ENCODE measurements around the gene SLC12A3.

SLC12A3 gene

DNA sequence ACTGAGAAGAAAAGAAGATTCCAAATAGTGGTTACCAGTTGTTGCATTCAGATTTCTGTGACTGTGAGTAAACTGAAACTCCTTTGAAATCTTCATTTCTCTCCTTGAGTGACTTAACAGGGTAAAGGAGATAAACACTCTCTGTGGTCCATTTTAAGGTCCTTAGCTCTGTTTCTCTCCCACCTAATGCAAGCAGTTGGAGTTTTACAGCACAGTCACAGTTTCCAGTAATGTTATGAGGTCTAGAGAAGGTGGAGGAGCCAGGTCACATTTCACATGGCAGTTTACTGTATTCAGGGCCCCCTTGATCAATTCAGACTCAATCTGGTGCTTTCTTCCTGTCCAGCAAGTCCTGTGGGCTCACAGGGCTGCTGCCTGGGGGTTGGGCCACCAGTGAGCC, 32.2 kb upstream of the SLC12A3 start:
- Histone ChIP-seq H3K9me3 (ENCODE audit: control insufficient read depth in 2 of 2, low read length in 2 of 2) (no peaks in the 10 kb centered on the region), H3K4me1 (ENCODE audit: control insufficient read depth in 2 of 2, insufficient read depth in 2 of 2, low read length in 2 of 2) (no peaks in the 10 kb centered on the region), H3K4me3 (ENCODE audit: low read length in 2 of 2) (no peak overlapping the region), H3K27me3 (ENCODE audit: control insufficient read depth in 2 of 2, insufficient read depth in 2 of 2, low read length in 2 of 2) (no peaks in the 10 kb centered on the region), H3K27ac (ENCODE audit: low read depth in 2 of 2, low read length in 2 of 2) (no peak overlapping the region), H3K36me3 (ENCODE audit: control insufficient read depth in 2 of 2, insufficient read depth in 2 of 2, low read length in 2 of 2) (peaks cover 48 to 59% of the 10 kb centered on the region in 2 donors), H3K9ac (ENCODE audit: low read depth in 1 of 2, low read length in 2 of 2) (no peak overlapping the region)

DNA sequence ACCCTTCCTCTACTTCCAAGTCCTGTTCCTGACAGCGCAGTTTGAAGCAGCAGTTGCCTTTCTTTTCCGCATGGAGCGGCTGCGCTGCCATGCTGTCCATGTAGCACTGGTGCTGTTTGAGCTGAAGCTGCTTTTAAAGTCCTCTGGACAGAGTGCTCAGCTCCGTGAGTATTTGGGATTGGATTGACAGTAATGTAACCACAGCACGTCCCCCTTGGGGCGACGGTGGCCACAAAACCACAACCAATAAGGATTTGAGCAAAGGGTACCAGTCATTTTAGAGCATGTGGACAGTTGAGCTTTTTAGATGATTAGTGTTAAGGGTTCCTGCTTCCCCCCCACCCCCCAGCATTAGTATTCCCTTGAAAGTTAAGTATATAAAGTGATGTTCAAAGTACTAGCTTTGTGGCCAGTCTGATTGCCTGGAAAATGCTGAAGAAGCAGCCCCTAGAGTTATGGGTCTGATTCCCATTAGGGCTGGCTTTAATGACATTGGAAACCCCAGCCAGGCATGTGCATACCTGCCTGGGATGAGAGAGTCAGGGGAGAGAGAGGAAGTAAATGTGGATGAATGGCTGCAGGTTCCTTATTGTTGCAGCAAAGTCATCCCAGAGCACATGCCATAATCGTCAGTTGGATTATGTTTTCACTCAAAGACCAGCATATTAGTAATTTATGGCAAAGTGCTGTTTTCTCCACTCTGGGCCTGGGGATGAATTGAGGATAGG, 31.6 kb upstream of the SLC12A3 start:
- Histone ChIP-seq H3K27me3 (ENCODE audit: control insufficient read depth in 2 of 2, insufficient read depth in 2 of 2, low read length in 2 of 2) (no peaks in the 10 kb centered on the region), H3K4me3 (ENCODE audit: low read length in 2 of 2) (no peak overlapping the region), H3K9ac (ENCODE audit: low read depth in 1 of 2, low read length in 2 of 2) (no peak overlapping the region), H3K36me3 (ENCODE audit: control insufficient read depth in 2 of 2, insufficient read depth in 2 of 2, low read length in 2 of 2) (peaks cover 53 to 65% of the 10 kb centered on the region in 2 donors), H3K4me1 (ENCODE audit: control insufficient read depth in 2 of 2, insufficient read depth in 2 of 2, low read length in 2 of 2) (no peaks in the 10 kb centered on the region), H3K27ac (ENCODE audit: low read depth in 2 of 2, low read length in 2 of 2) (no peak overlapping the region), H3K9me3 (ENCODE audit: control insufficient read depth in 2 of 2, low read length in 2 of 2) (no peaks in the 10 kb centered on the region)

- Histone ChIP-seq H3K9me3 (ENCODE audit: control insufficient read depth in 2 of 2, low read length in 2 of 2) (no peaks in the 10 kb centered on the region), H3K36me3 (ENCODE audit: control insufficient read depth in 2 of 2, insufficient read depth in 2 of 2, low read length in 2 of 2) (peaks cover 53 to 62% of the 10 kb centered on the region in 2 donors), H3K27me3 (ENCODE audit: control insufficient read depth in 2 of 2, insufficient read depth in 2 of 2, low read length in 2 of 2) (no peaks in the 10 kb centered on the region), H3K4me3 (ENCODE audit: low read length in 2 of 2) (no peak overlapping the region), H3K9ac (ENCODE audit: low read depth in 1 of 2, low read length in 2 of 2) (no peak overlapping the region), H3K27ac (ENCODE audit: low read depth in 2 of 2, low read length in 2 of 2) (no peak overlapping the region), H3K4me1 (ENCODE audit: control insufficient read depth in 2 of 2, insufficient read depth in 2 of 2, low read length in 2 of 2) (no peaks in the 10 kb centered on the region)
Observed at GRCh38 chr16:56835320-56835719, 29.7 kb upstream of the SLC12A3 start.

DNA sequence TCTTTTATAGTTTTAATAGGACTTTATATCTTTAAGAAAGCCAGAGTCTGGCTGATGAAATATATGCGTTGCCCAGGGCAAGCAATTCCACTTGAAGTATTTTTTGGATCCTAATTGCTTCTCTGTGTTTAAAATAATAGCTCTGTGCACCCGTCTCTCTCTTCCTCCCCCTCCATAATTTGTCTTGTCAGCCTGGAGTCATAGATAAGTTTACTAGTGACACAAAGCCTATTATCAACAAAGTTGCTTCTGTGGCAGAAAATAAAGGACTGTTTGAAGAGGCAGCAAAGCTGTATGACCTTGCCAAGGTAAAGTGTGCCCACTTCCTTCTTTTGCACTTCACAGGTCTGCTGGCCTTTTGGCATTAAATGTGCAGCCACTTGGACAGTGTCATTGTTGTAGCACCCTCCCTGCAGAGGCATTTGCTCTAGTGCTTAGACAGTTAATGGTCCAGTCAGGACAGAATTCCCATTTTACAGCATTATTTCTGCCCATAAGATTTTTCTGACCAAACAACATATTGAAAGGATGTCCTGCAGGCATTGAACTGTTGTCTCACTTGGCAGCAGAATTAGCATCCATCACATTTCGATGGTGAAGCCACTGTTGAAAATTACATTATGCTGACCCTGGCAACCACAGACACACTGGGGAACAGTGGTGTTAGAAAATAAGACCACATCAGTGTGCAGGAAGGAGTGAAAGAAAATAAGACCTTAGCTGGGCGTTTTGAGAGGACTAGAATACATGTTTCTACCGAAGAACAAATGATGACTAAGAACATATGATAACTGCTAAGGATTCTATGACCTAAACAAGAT, 28.4 kb upstream of the SLC12A3 start:
- Histone ChIP-seq H3K9ac (ENCODE audit: low read depth in 1 of 2, low read length in 2 of 2) (no peak overlapping the region), H3K4me1 (ENCODE audit: control insufficient read depth in 2 of 2, insufficient read depth in 2 of 2, low read length in 2 of 2) (no peaks in the 10 kb centered on the region), H3K27ac (ENCODE audit: low read depth in 2 of 2, low read length in 2 of 2) (no peak overlapping the region), H3K4me3 (ENCODE audit: low read length in 2 of 2) (no peak overlapping the region), H3K27me3 (ENCODE audit: control insufficient read depth in 2 of 2, insufficient read depth in 2 of 2, low read length in 2 of 2) (no peaks in the 10 kb centered on the region), H3K36me3 (ENCODE audit: control insufficient read depth in 2 of 2, insufficient read depth in 2 of 2, low read length in 2 of 2) (peaks cover 48 to 60% of the 10 kb centered on the region in 2 donors), H3K9me3 (ENCODE audit: control insufficient read depth in 2 of 2, low read length in 2 of 2) (no peaks in the 10 kb centered on the region)

DNA sequence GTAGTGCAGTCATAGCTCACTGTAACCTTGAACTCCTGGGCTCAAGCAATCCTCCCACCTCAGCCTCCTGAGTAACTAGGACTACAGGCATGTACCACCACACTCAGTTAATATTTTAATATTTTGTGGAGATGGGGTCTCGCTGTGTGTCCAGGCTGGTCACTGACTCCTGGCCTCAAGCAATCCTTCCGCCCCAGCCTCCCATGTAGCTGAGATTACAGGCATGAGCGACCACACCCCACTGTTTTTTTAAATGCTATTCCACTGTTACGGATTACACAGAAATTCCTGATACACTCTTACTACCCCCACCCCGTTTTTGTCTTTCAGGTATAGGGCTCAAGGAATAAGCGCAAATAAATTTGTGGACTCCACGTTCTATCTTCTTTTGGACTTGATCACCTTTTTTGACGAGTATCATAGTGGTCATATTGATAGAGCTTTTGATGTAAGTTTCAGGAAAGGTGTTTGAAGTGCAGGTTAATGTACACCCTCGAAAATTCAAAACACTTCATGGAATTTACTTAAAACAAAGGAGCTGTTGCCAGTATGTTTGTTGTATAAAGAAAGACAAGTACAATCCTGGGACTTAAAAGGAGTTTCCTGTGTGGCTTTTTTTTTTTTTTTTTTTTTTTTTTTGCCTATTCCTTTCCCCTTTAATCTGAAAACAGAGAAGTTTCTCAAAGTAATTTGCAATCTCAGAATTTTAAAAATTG, 26.2 kb upstream of the SLC12A3 start:
- H3K4me1 ChIP-seq (ENCODE audit: control insufficient read depth in 2 of 2, insufficient read depth in 2 of 2, low read length in 2 of 2) = no peaks in the 10 kb centered on the region
- H3K9me3 ChIP-seq (ENCODE audit: control insufficient read depth in 2 of 2, low read length in 2 of 2) = no peaks in the 10 kb centered on the region
- H3K27me3 ChIP-seq (ENCODE audit: control insufficient read depth in 2 of 2, insufficient read depth in 2 of 2, low read length in 2 of 2) = no peaks in the 10 kb centered on the region
- H3K36me3 ChIP-seq (ENCODE audit: control insufficient read depth in 2 of 2, insufficient read depth in 2 of 2, low read length in 2 of 2) = peaks cover 46 to 58% of the 10 kb centered on the region in 2 donors
- H3K27ac ChIP-seq (ENCODE audit: low read depth in 2 of 2, low read length in 2 of 2) = no peak overlapping the region
- no peak overlapping the region for H3K9ac ChIP-seq (ENCODE audit: low read depth in 1 of 2, low read length in 2 of 2)
- no peak overlapping the region for H3K4me3 ChIP-seq (ENCODE audit: low read length in 2 of 2)

GRCh38 chr16:56841233-56841632, 23.8 kb upstream of the SLC12A3 start:
- Histone ChIP-seq H3K4me1 (ENCODE audit: control insufficient read depth in 2 of 2, insufficient read depth in 2 of 2, low read length in 2 of 2) (no peaks in the 10 kb centered on the region), H3K36me3 (ENCODE audit: control insufficient read depth in 2 of 2, insufficient read depth in 2 of 2, low read length in 2 of 2) (peaks cover 39 to 50% of the 10 kb centered on the region in 2 donors), H3K27ac (ENCODE audit: low read depth in 2 of 2, low read length in 2 of 2) (no peak overlapping the region), H3K9ac (ENCODE audit: low read depth in 1 of 2, low read length in 2 of 2) (no peak overlapping the region), H3K27me3 (ENCODE audit: control insufficient read depth in 2 of 2, insufficient read depth in 2 of 2, low read length in 2 of 2) (no peaks in the 10 kb centered on the region), H3K4me3 (ENCODE audit: low read length in 2 of 2) (no peak overlapping the region), H3K9me3 (ENCODE audit: control insufficient read depth in 2 of 2, low read length in 2 of 2) (no peaks in the 10 kb centered on the region)

DNA sequence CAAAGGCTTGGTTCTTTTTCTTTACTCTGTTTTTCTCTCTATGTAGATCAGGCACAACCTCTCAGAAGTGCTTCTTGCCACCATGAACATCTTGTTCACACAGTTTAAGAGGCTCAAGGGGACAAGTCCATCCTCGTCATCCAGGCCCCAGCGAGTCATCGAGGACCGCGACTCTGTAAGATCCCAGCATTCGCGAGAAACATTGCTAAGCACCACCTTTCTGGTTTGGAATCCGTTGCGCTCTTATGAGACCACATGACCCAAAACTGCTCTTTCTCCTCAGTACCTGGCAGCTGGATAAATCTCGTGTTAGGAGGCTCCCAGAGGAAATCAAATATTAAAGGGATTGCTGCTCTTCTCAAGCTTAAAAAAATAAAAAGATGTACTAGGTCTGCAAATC, 23.3 kb upstream of the SLC12A3 start:
- Histone ChIP-seq H3K27me3 (ENCODE audit: control insufficient read depth in 2 of 2, insufficient read depth in 2 of 2, low read length in 2 of 2) (no peaks in the 10 kb centered on the region), H3K4me3 (ENCODE audit: low read length in 2 of 2) (no peak overlapping the region), H3K4me1 (ENCODE audit: control insufficient read depth in 2 of 2, insufficient read depth in 2 of 2, low read length in 2 of 2) (no peaks in the 10 kb centered on the region), H3K9me3 (ENCODE audit: control insufficient read depth in 2 of 2, low read length in 2 of 2) (no peaks in the 10 kb centered on the region), H3K9ac (ENCODE audit: low read depth in 1 of 2, low read length in 2 of 2) (no peak overlapping the region), H3K36me3 (ENCODE audit: control insufficient read depth in 2 of 2, insufficient read depth in 2 of 2, low read length in 2 of 2) (peaks cover 36 to 48% of the 10 kb centered on the region in 2 donors), H3K27ac (ENCODE audit: low read depth in 2 of 2, low read length in 2 of 2) (no peak overlapping the region)

GRCh38 chr16:56842133-56842532, 22.9 kb upstream of the SLC12A3 start:
- H3K9ac ChIP-seq (ENCODE audit: low read depth in 1 of 2, low read length in 2 of 2) = no peak overlapping the region
- H3K27ac ChIP-seq (ENCODE audit: low read depth in 2 of 2, low read length in 2 of 2) = no peak overlapping the region
- H3K36me3 ChIP-seq (ENCODE audit: control insufficient read depth in 2 of 2, insufficient read depth in 2 of 2, low read length in 2 of 2) = peaks cover 31 to 45% of the 10 kb centered on the region in 2 donors
- H3K4me3 ChIP-seq (ENCODE audit: low read length in 2 of 2) = no peak overlapping the region
- no peaks in the 10 kb centered on the region for H3K9me3 ChIP-seq (ENCODE audit: control insufficient read depth in 2 of 2, low read length in 2 of 2)
- H3K27me3 ChIP-seq (ENCODE audit: control insufficient read depth in 2 of 2, insufficient read depth in 2 of 2, low read length in 2 of 2) = no peaks in the 10 kb centered on the region
- H3K4me1 ChIP-seq (ENCODE audit: control insufficient read depth in 2 of 2, insufficient read depth in 2 of 2, low read length in 2 of 2) = no peaks in the 10 kb centered on the region

DNA sequence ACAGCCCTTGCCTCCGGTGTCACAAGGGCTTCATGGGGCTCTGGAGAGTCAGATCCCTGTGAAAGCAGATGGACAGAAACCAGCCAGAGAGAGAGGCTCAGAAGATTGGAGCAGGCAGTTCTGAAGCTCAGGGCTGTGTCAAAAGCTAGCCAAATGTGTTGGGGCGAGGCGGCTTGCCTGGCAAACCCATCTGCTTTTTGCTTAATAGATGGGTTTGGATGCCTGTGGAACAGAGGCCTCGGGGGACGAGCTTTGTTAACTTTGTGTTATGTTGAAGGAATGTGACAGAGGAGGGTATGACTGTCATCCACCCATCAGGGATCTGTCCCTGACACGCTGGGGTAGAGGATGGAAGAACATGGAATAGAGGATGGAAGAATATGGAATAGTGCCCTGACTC, 21.0 kb upstream of the SLC12A3 start:
- peaks cover 20 to 34% of the 10 kb centered on the region in 2 donors for H3K36me3 ChIP-seq (ENCODE audit: control insufficient read depth in 2 of 2, insufficient read depth in 2 of 2, low read length in 2 of 2)

More for the DNA sequence above, 21.0 kb upstream of the SLC12A3 start:
- no peak overlapping the region for H3K27ac ChIP-seq (ENCODE audit: low read depth in 2 of 2, low read length in 2 of 2)
- no peak overlapping the region for H3K9ac ChIP-seq (ENCODE audit: low read depth in 1 of 2, low read length in 2 of 2)
- H3K9me3 ChIP-seq (ENCODE audit: control insufficient read depth in 2 of 2, low read length in 2 of 2) = no peaks in the 10 kb centered on the region
- H3K4me3 ChIP-seq (ENCODE audit: low read length in 2 of 2) = no peak overlapping the region
- H3K4me1 ChIP-seq (ENCODE audit: control insufficient read depth in 2 of 2, insufficient read depth in 2 of 2, low read length in 2 of 2) = no peaks in the 10 kb centered on the region
- no peaks in the 10 kb centered on the region for H3K27me3 ChIP-seq (ENCODE audit: control insufficient read depth in 2 of 2, insufficient read depth in 2 of 2, low read length in 2 of 2)
